Neural cell (in vitro differentiated cells): ENCODE results near the gene KLF2. TPM values are rescaled to one million over a fixed set of nuclear protein-coding genes. Genes with fewer than 3 reads are reported as not detected.

Experiments
- H2AFZ ChIP-seq: fragments of 200-600, 300-800 bp; sonication (generic), shearing (Covaris generic); 2 replicates; pipeline ENCODE4 v1.6.0; 2014; ENCODE audit warnings: low read depth, mild to moderate bottlenecking, antibody characterized with exemption, low read length, moderate library complexity
- H3F3A ChIP-seq: fragments of 200-600 bp; shearing (Covaris generic); 2 replicates; pipeline ENCODE4 v1.6.1; 2016; ENCODE audit warnings: mild to moderate bottlenecking, moderate library complexity, mixed read lengths, antibody characterized with exemption, low read length; ENCODE audit not compliant: insufficient read depth, poor library complexity, severe bottlenecking
- H3K27ac ChIP-seq: fragments of 200-600, 300-800 bp; sonication (generic), shearing (Covaris generic); 2 replicates; pipeline ENCODE4 v1.5.1; 2014; ENCODE audit warnings: mild to moderate bottlenecking, low read length, moderate library complexity
- H3K27me3 ChIP-seq: fragments of 300-800, 200-600 bp; sonication (generic), shearing (Covaris generic); 2 replicates; pipeline ENCODE4 v1.6.0; 2014; ENCODE audit warnings: mild to moderate bottlenecking, low read depth, low read length, moderate library complexity; ENCODE audit not compliant: insufficient read depth
- H3K36me3 ChIP-seq: fragments of 300-800, 200-600 bp; sonication (generic), shearing (Covaris generic); 2 replicates; pipeline ENCODE4 v1.5.1; 2014; ENCODE audit warnings: mild to moderate bottlenecking, antibody characterized with exemption, low read length, moderate library complexity; ENCODE audit not compliant: insufficient read depth
- H3K4me2 ChIP-seq: fragments of 300-800, 200-600 bp; sonication (generic), shearing (Covaris generic); 2 replicates; pipeline ENCODE4 v1.6.0; 2014; ENCODE audit warnings: mild to moderate bottlenecking, low read length
- H3K4me3 ChIP-seq: fragments of 300-800, 200-600 bp; sonication (generic), shearing (Covaris generic); 2 replicates; pipeline ENCODE4 v1.5.1; 2014; ENCODE audit warnings: mild to moderate bottlenecking, low read length, moderate library complexity
- H3K79me2 ChIP-seq: fragments of 200-600 bp; shearing (Covaris generic); replicated peaks from 2 replicates; pipeline ENCODE4 v1.6.0; 2014; ENCODE audit warnings: mild to moderate bottlenecking, low read length, moderate library complexity; ENCODE audit not compliant: insufficient read depth
- H3K9ac ChIP-seq: fragments of 300-800, 200-600 bp; sonication (generic), shearing (Covaris generic); 2 replicates; pipeline ENCODE4 v1.6.1; 2016; ENCODE audit warnings: mild to moderate bottlenecking, low read length, mixed read lengths
- H3K9me2 ChIP-seq: fragments of 200-600 bp; shearing (Covaris generic); 2 replicates; pipeline ENCODE4 v1.6.1; 2016; ENCODE audit warnings: mild to moderate bottlenecking, low read length, mixed read lengths; ENCODE audit not compliant: insufficient read depth
- H3K9me3 ChIP-seq: fragments of 200-600, 300-800 bp; sonication (generic), shearing (Covaris generic); 2 replicates; pipeline ENCODE4 v1.6.1; 2016; ENCODE audit warnings: mild to moderate bottlenecking, mixed run types, low read length, moderate library complexity, mixed read lengths
- H4K20me1 ChIP-seq: fragments of 200-600 bp; shearing (Covaris generic); 2 replicates; pipeline ENCODE4 v1.6.1; 2016; ENCODE audit warnings: mild to moderate bottlenecking, mixed run types; ENCODE audit not compliant: insufficient read depth
- EP300 ChIP-seq: fragments of 450-650 bp; conservative IDR thresholded peaks from 2 replicates; pipeline ENCODE4 v1.6.1; 2014; ENCODE audit warnings: antibody characterized with exemption, mild to moderate bottlenecking, moderate library complexity; ENCODE audit not compliant: poor library complexity, severe bottlenecking
- EZH2 ChIP-seq: fragments of 200-600, 300-800 bp; shearing (Covaris generic), sonication (generic); IDR thresholded peaks from 2 replicates; pipeline ENCODE4 v1.6.1; 2014; ENCODE audit warnings: antibody characterized with exemption, low read length, borderline replicate concordance, mild to moderate bottlenecking; ENCODE audit not compliant: insufficient read depth, poor library complexity, severe bottlenecking
- MXI1 ChIP-seq: fragments of 450-650 bp; conservative IDR thresholded peaks from 2 replicates; pipeline ENCODE4 v1.6.1; 2014; ENCODE audit warnings: antibody characterized with exemption, mild to moderate bottlenecking; ENCODE audit not compliant: poor library complexity, severe bottlenecking
- POLR2AphosphoS5 ChIP-seq: IDR thresholded peaks from 2 replicates; pipeline ENCODE4 v1.6.1; 2012
- RAD21 ChIP-seq: fragments of 450-650 bp; conservative IDR thresholded peaks from 2 replicates; pipeline ENCODE4 v1.6.1; 2014; ENCODE audit warnings: antibody characterized with exemption, mild to moderate bottlenecking, moderate library complexity
- SMC3 ChIP-seq: fragments of 450-650 bp; conservative IDR thresholded peaks from 2 replicates; pipeline ENCODE4 v1.6.1; 2014; ENCODE audit warnings: antibody characterized with exemption, mild to moderate bottlenecking, moderate library complexity; ENCODE audit not compliant: poor library complexity
- TAF1 ChIP-seq: IDR thresholded peaks from 2 replicates; pipeline ENCODE4 v1.6.1; 2012; ENCODE audit warnings: low read depth
- polyA plus RNA-seq: library from polyadenylated mRNA; depleted of rRNA; stranded (reverse); fragments of >200 nt; gene quantifications from 2 replicates; pipeline ENCODE4 v1.2.3, GENCODE V29; 2014
- TF ChIP-seq, protein P1 (sequence below): fragments of 450-650 bp; IDR thresholded peaks from 2 replicates; pipeline ENCODE4 v1.5.1; 2014; ENCODE audit warnings: antibody characterized with exemption, mild to moderate bottlenecking, moderate library complexity; ENCODE audit not compliant: poor library complexity, severe bottlenecking
- TF ChIP-seq, protein P2 (sequence below): IDR thresholded peaks from 2 replicates; pipeline ENCODE4 v1.6.1; 2012; ENCODE audit warnings: borderline replicate concordance

KLF2 gene
- polyA plus RNA-seq, 1 donor from 2014 or later = 0.15 TPM

- Histone ChIP-seq H3K4me3 (no peak overlapping the region), H3K79me2 (no peaks in the 10 kb centered on the region), H3K9ac (no peak overlapping the region), H3K9me2 (no peaks in the 10 kb centered on the region), H3F3A (no peaks in the 10 kb centered on the region), H3K36me3 (no peaks in the 10 kb centered on the region), H3K27me3 (no peaks in the 10 kb centered on the region), H3K27ac (no peak overlapping the region), H2AFZ (no peak overlapping the region), H4K20me1 (no peaks in the 10 kb centered on the region), H3K4me2 (no peak overlapping the region), H3K9me3 (no peaks in the 10 kb centered on the region)
- no peak for TF ChIP-seq TAF1
- TF ChIP-seq SMC3 = no peak
- TF ChIP-seq, protein P1, sequence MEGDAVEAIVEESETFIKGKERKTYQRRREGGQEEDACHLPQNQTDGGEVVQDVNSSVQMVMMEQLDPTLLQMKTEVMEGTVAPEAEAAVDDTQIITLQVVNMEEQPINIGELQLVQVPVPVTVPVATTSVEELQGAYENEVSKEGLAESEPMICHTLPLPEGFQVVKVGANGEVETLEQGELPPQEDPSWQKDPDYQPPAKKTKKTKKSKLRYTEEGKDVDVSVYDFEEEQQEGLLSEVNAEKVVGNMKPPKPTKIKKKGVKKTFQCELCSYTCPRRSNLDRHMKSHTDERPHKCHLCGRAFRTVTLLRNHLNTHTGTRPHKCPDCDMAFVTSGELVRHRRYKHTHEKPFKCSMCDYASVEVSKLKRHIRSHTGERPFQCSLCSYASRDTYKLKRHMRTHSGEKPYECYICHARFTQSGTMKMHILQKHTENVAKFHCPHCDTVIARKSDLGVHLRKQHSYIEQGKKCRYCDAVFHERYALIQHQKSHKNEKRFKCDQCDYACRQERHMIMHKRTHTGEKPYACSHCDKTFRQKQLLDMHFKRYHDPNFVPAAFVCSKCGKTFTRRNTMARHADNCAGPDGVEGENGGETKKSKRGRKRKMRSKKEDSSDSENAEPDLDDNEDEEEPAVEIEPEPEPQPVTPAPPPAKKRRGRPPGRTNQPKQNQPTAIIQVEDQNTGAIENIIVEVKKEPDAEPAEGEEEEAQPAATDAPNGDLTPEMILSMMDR = no peak
- TF ChIP-seq POLR2AphosphoS5 = no peak
- no peak for TF ChIP-seq EP300
- no peak for TF ChIP-seq MXI1
- TF ChIP-seq EZH2 = no peak
- TF ChIP-seq, protein P2, sequence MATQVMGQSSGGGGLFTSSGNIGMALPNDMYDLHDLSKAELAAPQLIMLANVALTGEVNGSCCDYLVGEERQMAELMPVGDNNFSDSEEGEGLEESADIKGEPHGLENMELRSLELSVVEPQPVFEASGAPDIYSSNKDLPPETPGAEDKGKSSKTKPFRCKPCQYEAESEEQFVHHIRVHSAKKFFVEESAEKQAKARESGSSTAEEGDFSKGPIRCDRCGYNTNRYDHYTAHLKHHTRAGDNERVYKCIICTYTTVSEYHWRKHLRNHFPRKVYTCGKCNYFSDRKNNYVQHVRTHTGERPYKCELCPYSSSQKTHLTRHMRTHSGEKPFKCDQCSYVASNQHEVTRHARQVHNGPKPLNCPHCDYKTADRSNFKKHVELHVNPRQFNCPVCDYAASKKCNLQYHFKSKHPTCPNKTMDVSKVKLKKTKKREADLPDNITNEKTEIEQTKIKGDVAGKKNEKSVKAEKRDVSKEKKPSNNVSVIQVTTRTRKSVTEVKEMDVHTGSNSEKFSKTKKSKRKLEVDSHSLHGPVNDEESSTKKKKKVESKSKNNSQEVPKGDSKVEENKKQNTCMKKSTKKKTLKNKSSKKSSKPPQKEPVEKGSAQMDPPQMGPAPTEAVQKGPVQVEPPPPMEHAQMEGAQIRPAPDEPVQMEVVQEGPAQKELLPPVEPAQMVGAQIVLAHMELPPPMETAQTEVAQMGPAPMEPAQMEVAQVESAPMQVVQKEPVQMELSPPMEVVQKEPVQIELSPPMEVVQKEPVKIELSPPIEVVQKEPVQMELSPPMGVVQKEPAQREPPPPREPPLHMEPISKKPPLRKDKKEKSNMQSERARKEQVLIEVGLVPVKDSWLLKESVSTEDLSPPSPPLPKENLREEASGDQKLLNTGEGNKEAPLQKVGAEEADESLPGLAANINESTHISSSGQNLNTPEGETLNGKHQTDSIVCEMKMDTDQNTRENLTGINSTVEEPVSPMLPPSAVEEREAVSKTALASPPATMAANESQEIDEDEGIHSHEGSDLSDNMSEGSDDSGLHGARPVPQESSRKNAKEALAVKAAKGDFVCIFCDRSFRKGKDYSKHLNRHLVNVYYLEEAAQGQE = no peak
Observed at GRCh38 chr19:16351133-16351809, 26.6 kb downstream of the KLF2 start.

GRCh38 chr19:16355293-16356043, 30.8 kb downstream of the KLF2 start:
- Histone ChIP-seq H3K9ac (no peak overlapping the region), H3F3A (no peaks in the 10 kb centered on the region), H3K9me3 (no peaks in the 10 kb centered on the region), H3K9me2 (no peaks in the 10 kb centered on the region), H3K4me2 (no peak overlapping the region), H3K27me3 (no peaks in the 10 kb centered on the region), H3K27ac (no peak overlapping the region), H3K4me3 (no peak overlapping the region), H2AFZ (no peak overlapping the region), H3K36me3 (no peaks in the 10 kb centered on the region), H3K79me2 (no peaks in the 10 kb centered on the region), H4K20me1 (no peaks in the 10 kb centered on the region)
- no peak for TF ChIP-seq TAF1
- no peak for TF ChIP-seq EZH2
- TF ChIP-seq, protein P1 = no peak
- TF ChIP-seq MXI1 = no peak
- TF ChIP-seq SMC3 = no peak
- TF ChIP-seq RAD21 = no peak
